ENCODE data around the gene BLNK.

BLNK gene

DNA sequence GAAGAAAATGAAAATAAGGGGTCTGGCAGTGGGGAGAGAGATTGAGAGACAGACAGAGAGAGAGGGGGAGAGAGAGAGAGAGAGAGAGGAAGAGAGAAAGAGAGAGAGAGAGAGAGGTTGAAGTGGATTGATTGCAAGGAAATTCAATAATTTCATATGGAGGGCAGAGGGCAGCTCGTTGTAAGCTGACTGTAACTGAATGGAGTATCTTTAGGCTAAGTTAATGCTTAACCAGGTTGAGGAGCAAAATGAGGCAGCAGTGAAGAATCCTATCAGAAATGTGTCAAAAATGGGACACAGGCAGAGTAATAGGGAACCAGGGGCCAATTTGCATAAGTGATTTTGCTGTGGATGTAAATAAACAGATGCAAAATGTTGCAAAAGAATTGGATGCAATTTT, 21.0 kb downstream of the BLNK start:
- no peak overlapping the region for H3K9ac ChIP-seq (ENCODE audit: low read length in 5 of 5)
- peaks cover 0 to 4% (median 0%) of the 10 kb centered on the region in 5 donors for H3K4me1 ChIP-seq (ENCODE audit: control insufficient read depth in 5 of 5, insufficient read depth in 5 of 5, low read length in 5 of 5)
- no peaks in the 10 kb centered on the region for H3K27me3 ChIP-seq (ENCODE audit: control insufficient read depth in 5 of 5, insufficient read depth in 4 of 5, low read length in 5 of 5)
- no peak overlapping the region for H3K27ac ChIP-seq (ENCODE audit: low read depth, low read length)
- H3K9me3 ChIP-seq (ENCODE audit: control insufficient read depth in 5 of 5, low read length in 5 of 5): no peaks in the 10 kb centered on the region
- no peak overlapping the region for H3K4me3 ChIP-seq (ENCODE audit: low read depth in 1 of 5, low read length in 5 of 5)
- no peaks in the 10 kb centered on the region for H3K36me3 ChIP-seq (ENCODE audit: control insufficient read depth in 5 of 5, insufficient read depth in 5 of 5, low read length in 5 of 5)

DNA sequence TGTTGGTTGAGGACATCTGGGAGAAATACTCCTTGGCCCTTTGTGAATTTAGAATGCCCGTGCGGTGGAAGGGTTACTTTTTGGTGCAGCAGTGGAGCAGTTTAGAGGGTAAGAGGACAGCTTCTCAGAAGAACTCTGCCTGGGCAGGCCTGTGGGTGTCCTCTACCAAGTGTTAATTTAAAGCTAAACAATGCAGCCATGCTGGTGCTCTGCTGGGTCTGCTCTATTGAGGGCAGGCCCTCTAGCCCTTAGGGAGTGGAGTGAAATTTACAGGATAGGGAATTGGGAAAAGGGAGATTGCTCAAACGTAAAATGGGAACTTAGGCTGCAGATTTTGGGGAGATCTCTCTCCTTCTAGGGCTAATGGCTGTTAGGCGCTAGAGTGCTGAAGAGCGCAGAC, 22.1 kb downstream of the BLNK start:
- H3K4me3 ChIP-seq (ENCODE audit: low read depth in 1 of 5, low read length in 5 of 5): no peak overlapping the region
- no peaks in the 10 kb centered on the region for H3K27me3 ChIP-seq (ENCODE audit: control insufficient read depth in 5 of 5, insufficient read depth in 4 of 5, low read length in 5 of 5)
- H3K27ac ChIP-seq (ENCODE audit: low read depth, low read length): no peak overlapping the region
- H3K9ac ChIP-seq (ENCODE audit: low read length in 5 of 5): no peak overlapping the region
- H3K36me3 ChIP-seq (ENCODE audit: control insufficient read depth in 5 of 5, insufficient read depth in 5 of 5, low read length in 5 of 5): no peaks in the 10 kb centered on the region
- peaks cover 0 to 4% (median 0%) of the 10 kb centered on the region in 5 donors for H3K4me1 ChIP-seq (ENCODE audit: control insufficient read depth in 5 of 5, insufficient read depth in 5 of 5, low read length in 5 of 5)
- no peaks in the 10 kb centered on the region for H3K9me3 ChIP-seq (ENCODE audit: control insufficient read depth in 5 of 5, low read length in 5 of 5)

DNA sequence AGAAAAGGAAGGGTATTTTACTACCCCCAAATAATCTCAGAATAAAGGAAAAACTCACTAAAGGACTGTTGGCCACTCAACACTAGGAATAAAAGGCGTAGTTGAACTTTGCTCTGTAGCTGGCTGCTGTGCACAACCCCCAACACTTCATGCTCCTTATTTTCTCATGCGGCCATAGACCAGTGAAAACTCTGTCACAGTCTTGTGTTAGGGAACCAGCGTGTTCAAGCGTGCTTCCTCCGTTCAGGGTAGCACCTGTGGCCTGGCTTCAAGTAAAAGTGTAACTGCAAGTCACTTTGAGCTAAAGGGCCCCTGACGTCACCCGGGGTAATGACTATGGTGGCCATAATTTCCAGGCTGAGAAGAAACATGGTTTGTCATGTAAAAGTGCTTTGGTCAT, 27.0 kb downstream of the BLNK start:
- Histone ChIP-seq H3K36me3 (ENCODE audit: control insufficient read depth in 5 of 5, insufficient read depth in 5 of 5, low read length in 5 of 5) (no peaks in the 10 kb centered on the region), H3K9ac (ENCODE audit: low read length in 5 of 5) (no peak overlapping the region), H3K4me3 (ENCODE audit: low read depth in 1 of 5, low read length in 5 of 5) (no peak overlapping the region), H3K4me1 (ENCODE audit: control insufficient read depth in 5 of 5, insufficient read depth in 5 of 5, low read length in 5 of 5) (no peaks in the 10 kb centered on the region), H3K27me3 (ENCODE audit: control insufficient read depth in 5 of 5, insufficient read depth in 4 of 5, low read length in 5 of 5) (no peaks in the 10 kb centered on the region), H3K27ac (ENCODE audit: low read depth, low read length) (no peak overlapping the region), H3K9me3 (ENCODE audit: control insufficient read depth in 5 of 5, low read length in 5 of 5) (no peaks in the 10 kb centered on the region)

DNA sequence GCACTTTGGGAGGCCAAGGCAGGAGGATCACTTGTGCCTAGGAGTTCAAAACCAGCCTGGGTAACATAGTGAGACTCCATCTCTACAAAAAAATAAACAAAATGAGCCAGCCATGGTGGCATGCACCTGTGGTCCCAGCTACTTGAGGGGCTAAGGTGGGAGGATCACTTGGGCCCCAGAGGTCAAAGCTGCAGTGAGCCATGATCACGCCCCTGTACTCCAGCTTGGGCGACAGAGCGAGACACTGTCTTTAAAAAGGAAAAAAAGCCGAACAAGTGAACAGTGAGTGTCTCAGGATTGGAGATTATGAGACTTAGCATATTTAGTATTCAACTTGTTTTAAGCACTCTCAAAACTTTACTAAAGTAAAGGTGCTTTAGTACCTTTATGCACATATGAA, 28.1 kb downstream of the BLNK start:
- H3K27me3 ChIP-seq (ENCODE audit: control insufficient read depth in 5 of 5, insufficient read depth in 4 of 5, low read length in 5 of 5): no peaks in the 10 kb centered on the region
- H3K9ac ChIP-seq (ENCODE audit: low read length in 5 of 5): no peak overlapping the region
- no peaks in the 10 kb centered on the region for H3K9me3 ChIP-seq (ENCODE audit: control insufficient read depth in 5 of 5, low read length in 5 of 5)
- H3K4me3 ChIP-seq (ENCODE audit: low read depth in 1 of 5, low read length in 5 of 5): no peak overlapping the region
- no peak overlapping the region for H3K27ac ChIP-seq (ENCODE audit: low read depth, low read length)
- H3K4me1 ChIP-seq (ENCODE audit: control insufficient read depth in 5 of 5, insufficient read depth in 5 of 5, low read length in 5 of 5): no peaks in the 10 kb centered on the region
- no peaks in the 10 kb centered on the region for H3K36me3 ChIP-seq (ENCODE audit: control insufficient read depth in 5 of 5, insufficient read depth in 5 of 5, low read length in 5 of 5)

DNA sequence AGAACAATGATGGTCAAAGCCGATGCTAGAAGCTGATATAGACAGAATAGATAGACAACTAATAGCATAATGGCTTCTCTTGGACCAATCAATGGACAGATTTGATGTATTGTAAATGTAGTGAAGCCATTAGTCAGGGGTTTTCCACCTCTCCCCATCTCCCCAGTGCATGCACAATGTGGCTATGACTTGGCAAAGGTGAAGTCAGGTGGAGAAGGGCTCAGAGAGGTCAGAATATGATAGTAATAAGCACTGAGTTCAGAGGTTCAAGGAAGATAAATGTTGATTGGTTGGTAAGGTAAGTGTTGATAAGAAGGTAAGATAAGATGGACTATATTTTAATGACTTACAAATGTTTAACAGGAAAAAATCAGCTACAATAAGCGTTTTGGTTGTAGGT, 28.5 kb downstream of the BLNK start:
- Histone ChIP-seq H3K9me3 (ENCODE audit: control insufficient read depth in 5 of 5, low read length in 5 of 5) (no peaks in the 10 kb centered on the region), H3K27ac (ENCODE audit: low read depth, low read length) (no peak overlapping the region), H3K4me3 (ENCODE audit: low read depth in 1 of 5, low read length in 5 of 5) (no peak overlapping the region), H3K27me3 (ENCODE audit: control insufficient read depth in 5 of 5, insufficient read depth in 4 of 5, low read length in 5 of 5) (no peaks in the 10 kb centered on the region), H3K4me1 (ENCODE audit: control insufficient read depth in 5 of 5, insufficient read depth in 5 of 5, low read length in 5 of 5) (no peaks in the 10 kb centered on the region), H3K36me3 (ENCODE audit: control insufficient read depth in 5 of 5, insufficient read depth in 5 of 5, low read length in 5 of 5) (no peaks in the 10 kb centered on the region), H3K9ac (ENCODE audit: low read length in 5 of 5) (no peak overlapping the region)

DNA sequence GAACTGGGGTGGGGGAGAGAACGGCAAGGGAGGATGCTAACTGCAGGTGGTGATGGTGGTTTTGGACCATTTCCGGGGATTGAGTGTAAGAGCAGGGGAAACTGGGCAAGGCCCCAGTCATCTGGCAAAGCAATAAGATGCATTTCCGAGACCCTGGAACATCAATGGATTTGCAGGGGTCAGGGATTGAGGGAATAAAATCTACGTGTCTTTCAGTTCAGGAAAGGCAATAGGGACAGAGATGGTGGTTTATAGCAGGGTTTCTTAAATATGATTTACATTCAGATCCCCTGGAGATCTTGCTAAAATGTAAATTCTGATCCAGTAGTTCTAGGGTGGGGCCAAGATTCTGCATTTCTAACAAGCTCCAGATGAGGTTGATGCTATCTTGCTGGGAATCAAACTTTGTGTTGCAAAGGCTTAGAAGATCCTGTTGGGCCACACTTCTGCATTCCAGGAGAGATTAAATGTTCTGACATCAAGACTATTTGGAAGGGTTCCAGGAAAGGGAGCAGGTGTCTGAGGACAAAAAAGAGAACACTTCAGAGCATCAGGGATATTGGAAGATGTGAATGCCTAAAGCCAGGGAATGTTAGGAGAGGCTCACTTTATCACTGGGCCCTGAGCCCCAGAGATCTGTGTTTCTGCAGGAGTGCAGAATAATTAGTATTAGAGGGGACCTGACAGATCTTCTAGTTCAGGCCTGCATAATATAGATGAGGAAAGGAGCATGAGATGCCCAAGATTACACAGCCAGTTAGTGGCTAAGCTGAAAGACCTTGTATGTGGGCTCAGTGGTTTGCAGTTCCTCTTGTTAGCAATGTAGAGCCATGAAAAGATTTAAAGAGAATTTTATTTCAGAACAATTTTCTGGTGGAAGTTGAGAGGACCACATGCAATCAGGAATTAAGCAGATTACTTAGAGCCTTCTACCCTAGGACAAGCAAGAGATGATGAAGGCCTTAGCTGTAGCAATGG, 32.4 kb downstream of the BLNK start:
- Histone ChIP-seq H3K4me1 (ENCODE audit: control insufficient read depth in 5 of 5, insufficient read depth in 5 of 5, low read length in 5 of 5) (peaks cover 0 to 7% (median 0%) of the 10 kb centered on the region in 5 donors), H3K9ac (ENCODE audit: low read length in 5 of 5) (no peak overlapping the region), H3K27me3 (ENCODE audit: control insufficient read depth in 5 of 5, insufficient read depth in 4 of 5, low read length in 5 of 5) (no peaks in the 10 kb centered on the region), H3K4me3 (ENCODE audit: low read depth in 1 of 5, low read length in 5 of 5) (no peak overlapping the region), H3K27ac (ENCODE audit: low read depth, low read length) (no peak overlapping the region), H3K9me3 (ENCODE audit: control insufficient read depth in 5 of 5, low read length in 5 of 5) (no peaks in the 10 kb centered on the region), H3K36me3 (ENCODE audit: control insufficient read depth in 5 of 5, insufficient read depth in 5 of 5, low read length in 5 of 5) (no peaks in the 10 kb centered on the region)

DNA sequence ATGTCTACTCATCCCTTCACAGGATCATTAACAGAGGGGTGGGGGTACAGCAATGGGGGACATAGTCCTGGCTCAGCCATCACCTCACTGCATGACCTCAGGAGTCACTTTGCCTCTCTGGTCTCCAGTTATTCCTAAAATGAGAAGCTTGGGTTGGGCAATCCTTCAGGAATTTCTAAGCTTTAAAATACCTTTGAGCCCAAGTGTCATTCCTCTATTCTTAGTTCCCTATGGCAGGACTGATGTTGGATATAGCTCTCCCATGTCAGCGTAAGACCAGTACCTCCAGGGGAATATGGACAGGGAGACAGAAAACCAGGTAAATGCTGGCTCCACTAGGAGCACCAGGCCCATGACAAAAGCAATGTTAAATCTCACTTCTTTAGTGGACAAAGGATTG, 34.5 kb downstream of the BLNK start:
- H3K9ac ChIP-seq (ENCODE audit: low read length in 5 of 5): no peak overlapping the region
- no peaks in the 10 kb centered on the region for H3K9me3 ChIP-seq (ENCODE audit: control insufficient read depth in 5 of 5, low read length in 5 of 5)
- H3K4me1 ChIP-seq (ENCODE audit: control insufficient read depth in 5 of 5, insufficient read depth in 5 of 5, low read length in 5 of 5): peaks cover 0 to 7% (median 0%) of the 10 kb centered on the region in 5 donors
- H3K4me3 ChIP-seq (ENCODE audit: low read depth in 1 of 5, low read length in 5 of 5): no peak overlapping the region
- no peaks in the 10 kb centered on the region for H3K27me3 ChIP-seq (ENCODE audit: control insufficient read depth in 5 of 5, insufficient read depth in 4 of 5, low read length in 5 of 5)
- no peaks in the 10 kb centered on the region for H3K36me3 ChIP-seq (ENCODE audit: control insufficient read depth in 5 of 5, insufficient read depth in 5 of 5, low read length in 5 of 5)
- no peak overlapping the region for H3K27ac ChIP-seq (ENCODE audit: low read depth, low read length)

DNA sequence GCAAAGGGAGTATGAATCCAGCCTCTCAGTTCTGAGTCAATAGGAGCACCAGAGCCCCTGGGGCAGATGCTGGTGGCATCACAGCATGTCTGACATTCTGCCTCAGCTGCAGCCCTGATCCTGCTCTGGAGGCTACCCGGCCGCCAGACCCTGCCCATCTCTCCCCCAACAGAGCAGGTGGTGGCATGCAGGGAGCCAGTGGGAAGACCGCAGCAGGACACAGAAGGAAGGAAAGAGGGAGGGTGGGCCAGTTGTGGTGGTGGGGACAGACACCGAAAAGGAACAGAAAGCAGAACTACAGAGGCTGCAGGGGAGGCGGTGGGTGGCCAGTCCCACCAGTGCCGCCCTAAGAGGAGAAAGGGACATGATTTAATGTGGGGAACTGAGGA, 35.3 kb downstream of the BLNK start:
- H3K4me3 ChIP-seq (ENCODE audit: low read depth in 1 of 5, low read length in 5 of 5): no peak overlapping the region
- H3K36me3 ChIP-seq (ENCODE audit: control insufficient read depth in 5 of 5, insufficient read depth in 5 of 5, low read length in 5 of 5): no peaks in the 10 kb centered on the region
- no peak overlapping the region for H3K27ac ChIP-seq (ENCODE audit: low read depth, low read length)
- H3K9me3 ChIP-seq (ENCODE audit: control insufficient read depth in 5 of 5, low read length in 5 of 5): no peaks in the 10 kb centered on the region
- H3K27me3 ChIP-seq (ENCODE audit: control insufficient read depth in 5 of 5, insufficient read depth in 4 of 5, low read length in 5 of 5): no peaks in the 10 kb centered on the region
- no peak overlapping the region for H3K9ac ChIP-seq (ENCODE audit: low read length in 5 of 5)
- H3K4me1 ChIP-seq (ENCODE audit: control insufficient read depth in 5 of 5, insufficient read depth in 5 of 5, low read length in 5 of 5): peaks cover 0 to 7% (median 0%) of the 10 kb centered on the region in 5 donors

DNA sequence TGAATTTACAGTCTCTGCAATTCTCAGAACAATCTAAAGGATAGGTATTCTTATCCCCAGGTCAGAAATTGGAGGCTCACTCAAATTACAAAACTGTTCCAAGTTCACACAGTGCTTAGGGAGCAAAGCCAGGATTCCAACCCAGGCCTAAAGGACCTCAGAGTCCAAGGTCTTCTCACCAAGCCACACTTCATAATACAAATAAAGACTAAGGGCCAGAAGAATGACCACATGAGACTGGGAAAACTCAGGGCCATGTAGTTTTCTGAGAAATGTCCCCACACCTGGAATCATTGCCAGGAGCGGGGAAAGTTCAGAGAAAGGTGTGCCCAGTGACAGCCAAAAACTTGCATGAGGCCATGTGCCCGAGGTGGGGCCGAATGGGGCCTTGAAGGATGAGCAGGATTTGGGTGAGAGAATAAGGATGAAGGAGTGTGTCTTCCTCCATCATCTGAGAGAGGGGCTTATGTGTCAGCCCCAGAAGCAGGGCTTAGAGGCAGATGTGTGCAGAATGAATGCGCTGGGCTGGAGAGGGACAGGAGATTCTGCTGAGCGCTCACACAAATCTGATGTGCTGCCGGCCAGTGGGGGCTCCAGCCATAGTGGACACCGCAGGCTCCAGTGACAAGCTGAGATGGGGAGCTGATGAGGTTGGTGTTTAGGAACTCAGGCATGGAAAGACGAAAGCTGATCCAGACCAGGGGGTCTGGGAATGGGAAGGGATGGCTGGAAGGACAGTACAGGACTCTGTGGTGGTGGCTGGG, 35.9 kb downstream of the BLNK start:
- Histone ChIP-seq H3K27ac (ENCODE audit: low read depth, low read length) (no peak overlapping the region), H3K9ac (ENCODE audit: low read length in 5 of 5) (no peak overlapping the region), H3K4me3 (ENCODE audit: low read depth in 1 of 5, low read length in 5 of 5) (no peak overlapping the region), H3K27me3 (ENCODE audit: control insufficient read depth in 5 of 5, insufficient read depth in 4 of 5, low read length in 5 of 5) (no peaks in the 10 kb centered on the region), H3K4me1 (ENCODE audit: control insufficient read depth in 5 of 5, insufficient read depth in 5 of 5, low read length in 5 of 5) (peaks cover 0 to 7% (median 0%) of the 10 kb centered on the region in 5 donors), H3K36me3 (ENCODE audit: control insufficient read depth in 5 of 5, insufficient read depth in 5 of 5, low read length in 5 of 5) (no peaks in the 10 kb centered on the region), H3K9me3 (ENCODE audit: control insufficient read depth in 5 of 5, low read length in 5 of 5) (no peaks in the 10 kb centered on the region)

DNA sequence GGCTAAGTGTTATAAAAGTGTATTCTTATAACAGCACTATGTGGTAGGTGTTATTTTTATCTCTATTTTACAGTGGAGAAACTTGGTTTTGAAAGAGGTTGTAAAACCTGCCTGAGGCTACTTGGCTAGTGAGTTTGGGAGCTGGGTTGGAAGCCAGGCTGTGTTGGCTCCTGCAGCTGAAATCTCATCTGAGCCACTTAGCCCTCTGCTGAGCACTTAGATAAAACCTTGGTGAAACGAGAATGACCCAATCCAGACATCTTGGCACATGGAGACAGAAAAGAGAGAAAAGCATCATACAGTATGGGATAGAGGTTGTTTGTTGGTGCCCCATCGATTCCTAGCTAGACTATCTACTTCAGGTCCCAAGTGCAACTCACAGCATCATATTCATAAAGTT, 37.4 kb downstream of the BLNK start:
- no peaks in the 10 kb centered on the region for H3K36me3 ChIP-seq (ENCODE audit: control insufficient read depth in 5 of 5, insufficient read depth in 5 of 5, low read length in 5 of 5)
- peaks cover 0 to 7% (median 0%) of the 10 kb centered on the region in 5 donors for H3K4me1 ChIP-seq (ENCODE audit: control insufficient read depth in 5 of 5, insufficient read depth in 5 of 5, low read length in 5 of 5)
- H3K9me3 ChIP-seq (ENCODE audit: control insufficient read depth in 5 of 5, low read length in 5 of 5): no peaks in the 10 kb centered on the region
- no peak overlapping the region for H3K9ac ChIP-seq (ENCODE audit: low read length in 5 of 5)
- H3K4me3 ChIP-seq (ENCODE audit: low read depth in 1 of 5, low read length in 5 of 5): no peak overlapping the region
- no peaks in the 10 kb centered on the region for H3K27me3 ChIP-seq (ENCODE audit: control insufficient read depth in 5 of 5, insufficient read depth in 4 of 5, low read length in 5 of 5)
- H3K27ac ChIP-seq (ENCODE audit: low read depth, low read length): no peak overlapping the region

Data from subcutaneous abdominal adipose tissue (tissue), 5 donors.